Activated CD4-positive, alpha-beta T cell treated with anti-CD3 and anti-CD28 coated beads, Interleukin-2, amount 50 U/mL, for 4 hours (primary cell): ENCODE data around the gene RSBN1L.
"Not testable (repeated sequence)": the region's sequence is repeated elsewhere in the genome, so short reads cannot be mapped to it uniquely, and the experiment has no call there.

Source experiments
- DNase-seq, 2 experiments: peaks; one replicate each; pipeline ENCODE4 v3.0.0-alpha.2; 2020

RSBN1L gene

DNA sequence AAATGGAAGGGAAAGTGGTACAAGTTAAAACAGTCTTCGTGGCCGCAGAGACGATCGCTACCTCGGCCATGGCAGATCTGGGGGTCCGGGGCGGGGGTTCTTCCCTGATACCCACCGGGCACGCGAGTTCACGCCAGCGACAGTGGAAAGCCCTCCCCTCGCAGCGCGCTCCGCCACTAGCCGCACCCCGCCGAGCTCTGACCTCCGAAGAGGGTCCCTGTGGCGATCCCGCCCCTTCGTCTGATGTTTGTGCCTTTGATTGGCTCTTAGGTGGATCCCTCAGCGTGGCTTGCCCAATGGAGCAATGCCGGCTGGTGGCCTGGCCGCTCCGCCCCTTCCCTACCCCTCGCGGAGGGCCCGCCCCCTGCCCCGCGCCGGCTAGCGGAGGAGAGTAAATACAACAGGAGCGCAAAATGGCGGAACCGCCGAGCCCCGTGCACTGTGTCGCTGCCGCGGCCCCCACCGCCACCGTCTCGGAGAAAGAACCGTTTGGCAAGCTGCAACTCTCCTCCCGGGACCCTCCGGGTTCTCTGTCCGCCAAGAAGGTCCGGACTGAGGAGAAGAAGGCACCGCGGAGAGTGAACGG is at the start of gene RSBN1L:
RSBN1L (plus strand) TSS at position 403 of the 586 bp plus-strand sequence; CDS start at position 414, 11 bp downstream.
- peak; percentile 97 to 98 for DNase-seq

DNA sequence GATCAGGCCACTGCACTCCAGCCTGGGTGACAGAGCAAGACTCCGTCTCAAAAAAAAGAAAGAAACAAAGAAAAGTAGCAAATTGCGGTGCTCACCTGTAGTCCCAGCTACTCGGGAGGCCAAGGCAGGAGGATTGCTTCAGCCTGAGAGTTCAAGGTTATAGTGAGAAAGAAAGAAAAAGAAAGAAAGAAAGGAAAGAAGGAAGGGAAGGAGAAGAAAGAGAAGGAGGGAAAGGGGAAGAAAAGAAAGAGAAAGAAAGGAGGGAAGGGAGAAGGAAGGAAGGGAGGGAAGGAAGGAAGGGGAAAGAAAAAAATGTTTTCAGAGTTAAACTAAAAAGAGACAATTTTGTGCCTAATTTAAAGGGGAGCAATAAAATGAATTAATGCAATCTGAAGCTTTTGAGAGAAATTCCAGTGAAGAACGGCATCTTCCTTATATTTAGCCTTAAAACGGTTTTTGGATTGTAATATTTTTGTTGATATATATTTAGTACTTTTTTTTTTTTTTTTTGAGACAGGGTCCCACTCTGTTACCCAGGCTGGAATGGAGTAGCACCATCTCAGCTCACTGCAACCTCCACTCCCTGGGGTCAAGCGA is 47.4 kb upstream of the RSBN1L start:
- no peak for DNase-seq

DNA sequence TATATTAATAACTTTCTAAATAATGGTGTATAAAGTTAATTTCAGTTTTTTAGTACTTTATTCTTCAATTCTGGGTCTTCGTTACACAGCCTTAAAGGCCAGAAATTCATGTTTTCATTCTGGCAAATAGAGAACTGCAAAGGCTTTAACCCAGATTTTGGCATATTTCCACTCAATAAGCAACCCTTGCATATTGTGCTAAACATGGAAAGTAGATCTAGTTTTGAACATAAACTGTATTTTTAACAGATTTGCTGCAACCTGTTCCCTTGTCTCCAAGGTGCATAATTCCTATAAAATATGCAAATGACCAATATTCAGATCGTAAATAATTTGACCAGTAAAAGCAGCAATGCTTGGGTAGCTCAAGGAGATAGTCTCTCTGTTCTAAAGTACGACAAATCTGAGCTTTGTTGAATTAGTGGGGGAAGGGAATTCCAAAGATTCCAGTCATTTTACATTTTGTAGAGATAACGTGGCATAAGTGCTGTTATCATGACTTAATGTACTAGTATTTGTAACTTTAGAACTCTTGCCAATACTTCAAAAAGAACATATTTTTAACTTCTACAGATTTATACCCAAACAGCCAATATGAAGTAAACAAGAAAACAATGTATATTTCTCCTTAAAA is 46.4 kb upstream of the RSBN1L start:
- DNase-seq, result no peak

DNA sequence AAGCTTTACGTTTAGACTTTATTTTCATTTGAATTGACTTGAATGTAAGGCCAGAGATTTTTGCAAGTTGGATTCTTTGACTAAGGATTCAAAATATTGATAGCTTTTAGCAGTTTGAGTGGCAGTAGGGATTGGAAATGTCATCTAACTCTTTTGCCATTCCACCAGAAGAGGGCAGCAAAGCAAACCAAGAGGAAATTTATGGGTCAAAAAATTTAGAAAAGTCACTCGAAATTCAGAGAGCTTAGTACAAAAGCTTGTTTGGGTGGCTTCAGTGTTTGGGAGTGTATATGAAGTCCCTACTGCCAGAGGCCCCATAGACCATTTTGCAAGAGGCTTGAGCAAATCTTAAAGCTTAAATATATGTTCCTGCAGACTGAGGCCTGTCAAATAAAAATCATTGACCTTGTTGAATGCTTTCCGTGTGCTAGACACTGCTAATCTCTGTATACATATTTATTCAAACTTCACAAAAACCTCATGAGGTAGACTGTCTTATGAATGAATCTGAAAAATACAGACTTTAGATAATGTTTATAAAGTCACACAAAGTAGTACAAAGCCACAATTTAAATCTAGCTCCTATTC is 44.6 kb upstream of the RSBN1L start:
- DNase-seq, result peak; percentile 4 to 11

DNA sequence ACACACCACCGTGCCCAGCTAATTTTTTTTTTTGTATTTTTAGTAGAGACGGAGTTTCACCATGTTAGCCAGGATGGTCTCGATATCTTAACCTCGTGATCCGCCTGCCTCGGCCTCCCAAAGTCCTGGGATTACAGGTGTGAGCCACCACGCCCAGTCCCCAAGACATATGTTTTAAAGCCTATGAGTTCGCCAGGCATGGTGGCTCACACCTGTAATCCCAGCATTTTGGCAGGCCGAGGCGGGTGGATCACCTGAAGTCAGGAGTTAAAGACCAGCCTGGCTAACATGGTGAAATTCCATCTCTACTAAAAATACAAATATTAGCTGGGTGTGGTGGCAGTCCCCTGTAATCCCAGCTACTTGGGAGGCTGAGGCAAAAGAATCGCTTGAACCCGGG is 43.4 kb upstream of the RSBN1L start:
- not testable (repeated sequence) for DNase-seq

DNA sequence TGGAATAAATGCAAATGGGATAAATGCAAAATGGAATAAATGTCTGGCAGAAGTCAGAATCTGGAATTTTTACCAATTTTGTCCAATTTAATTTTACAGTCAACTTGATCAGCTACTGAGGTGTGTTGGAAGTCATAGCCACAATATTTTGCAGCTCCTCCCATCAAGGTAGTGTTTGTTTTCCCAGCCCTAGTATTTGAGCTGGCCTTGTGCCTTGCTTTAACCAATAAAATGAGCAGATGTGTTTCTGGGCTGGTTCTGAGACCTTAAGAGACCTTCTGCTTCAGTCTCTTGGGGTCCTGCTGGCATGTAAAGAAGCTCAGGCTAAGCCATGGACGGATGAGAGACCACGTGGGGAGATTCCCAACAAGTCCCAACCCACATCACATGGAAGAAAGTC is 42.7 kb upstream of the RSBN1L start:
- no peak for DNase-seq

DNA sequence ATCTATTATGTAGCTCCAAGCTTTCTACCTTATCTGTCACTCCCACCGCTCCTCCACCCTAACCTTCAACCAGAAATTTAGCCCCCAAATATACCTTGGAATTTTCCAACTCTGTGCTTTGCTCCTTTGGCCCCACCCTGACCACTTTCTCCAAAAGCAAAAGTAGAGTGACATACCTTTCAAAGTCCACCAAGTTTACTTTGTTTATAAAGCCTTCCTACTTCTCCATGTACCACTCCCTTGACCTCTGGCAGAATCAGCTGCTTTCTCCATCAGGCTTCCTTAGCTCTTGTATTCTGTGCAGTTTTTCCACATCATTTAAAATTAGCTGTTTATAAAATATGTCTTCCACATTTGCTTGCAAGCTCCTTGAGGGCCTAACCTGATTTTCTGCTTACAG is 40.9 kb upstream of the RSBN1L start:
- DNase-seq, result no peak

DNA sequence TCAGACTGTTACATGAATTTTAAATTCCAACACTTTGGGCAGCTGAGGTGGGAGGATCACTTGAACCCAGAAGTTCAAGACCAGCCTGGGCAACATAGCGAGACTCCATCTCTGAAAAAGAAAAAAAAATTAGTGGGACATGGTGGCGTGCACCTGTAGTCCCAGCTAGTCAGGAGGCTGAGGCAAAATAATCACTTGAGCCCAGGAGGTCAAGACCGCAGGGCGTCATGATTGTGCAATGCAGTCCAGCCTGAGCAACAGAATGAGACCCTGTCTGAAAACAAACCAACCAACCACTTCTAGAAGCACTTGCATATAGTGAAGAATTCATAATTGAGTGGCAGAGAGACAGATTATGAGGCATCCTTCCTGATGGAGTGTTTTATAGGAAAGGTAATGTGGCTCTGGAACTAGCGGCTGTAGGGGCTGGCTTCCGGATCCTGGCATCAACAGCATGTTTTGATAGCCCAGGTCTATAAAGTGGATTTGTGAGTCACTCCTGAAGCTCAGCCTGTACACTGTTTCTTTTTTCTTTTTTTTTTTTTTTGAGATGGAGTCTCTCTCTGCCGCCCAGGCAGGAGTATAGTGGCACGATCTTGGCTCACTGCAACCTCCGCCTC is 40.3 kb upstream of the RSBN1L start:
- no peak for DNase-seq

DNA sequence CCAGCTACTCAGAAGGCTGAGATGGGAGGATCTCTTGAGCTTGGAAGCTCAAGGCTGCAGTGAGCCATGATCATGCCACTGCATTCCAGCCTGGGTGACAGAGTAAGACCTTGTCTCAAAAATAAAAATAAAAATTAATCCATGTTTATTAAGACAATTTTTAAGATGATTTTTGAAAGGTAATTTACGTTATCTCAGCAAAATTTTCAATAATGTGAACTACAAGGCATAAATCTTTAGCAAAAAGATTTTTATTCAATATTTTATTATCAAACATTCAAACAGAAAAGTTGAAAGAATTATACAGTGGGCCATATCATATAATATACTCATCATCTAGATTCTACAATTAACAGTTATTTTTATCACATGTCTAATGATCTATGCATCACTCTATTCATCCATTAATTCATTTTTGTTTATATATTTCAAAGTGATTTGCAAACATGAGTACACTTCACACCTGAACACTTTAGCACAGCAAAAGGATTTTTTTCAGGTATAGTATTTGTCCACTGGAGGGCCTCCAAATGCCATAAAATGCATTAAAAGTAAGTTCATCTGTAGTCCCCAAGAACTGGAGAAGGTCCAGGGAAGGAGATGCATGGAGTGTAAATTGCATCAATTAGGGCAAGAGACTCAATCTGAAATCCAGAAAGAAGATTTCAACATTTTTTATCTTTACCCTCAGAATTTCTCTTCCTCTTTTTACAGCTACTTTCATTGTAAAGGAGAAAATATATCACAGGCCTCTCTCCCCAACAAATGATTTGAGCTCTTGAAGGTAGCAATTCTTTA is 38.6 kb upstream of the RSBN1L start:
- no peak for DNase-seq

DNA sequence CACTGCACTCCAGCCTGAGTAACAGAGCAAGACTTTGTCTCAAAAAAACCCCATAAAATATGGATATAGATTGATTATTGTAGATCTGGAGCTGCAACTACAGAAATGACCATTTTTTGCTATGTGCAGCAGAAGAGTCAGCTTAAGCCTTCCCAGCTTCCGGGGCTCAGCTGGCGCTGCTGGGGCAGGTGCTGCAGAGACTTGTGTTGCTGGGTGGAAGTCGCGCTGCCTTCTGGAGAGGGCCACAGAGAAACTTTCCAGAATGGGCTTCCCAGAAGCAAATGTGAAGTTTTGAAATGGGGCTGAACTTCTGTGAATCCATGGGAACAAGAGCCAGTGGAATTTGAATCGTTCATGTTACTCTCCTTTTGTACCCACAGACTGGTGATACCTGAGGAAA is 37.3 kb upstream of the RSBN1L start:
- no peak for DNase-seq

DNA sequence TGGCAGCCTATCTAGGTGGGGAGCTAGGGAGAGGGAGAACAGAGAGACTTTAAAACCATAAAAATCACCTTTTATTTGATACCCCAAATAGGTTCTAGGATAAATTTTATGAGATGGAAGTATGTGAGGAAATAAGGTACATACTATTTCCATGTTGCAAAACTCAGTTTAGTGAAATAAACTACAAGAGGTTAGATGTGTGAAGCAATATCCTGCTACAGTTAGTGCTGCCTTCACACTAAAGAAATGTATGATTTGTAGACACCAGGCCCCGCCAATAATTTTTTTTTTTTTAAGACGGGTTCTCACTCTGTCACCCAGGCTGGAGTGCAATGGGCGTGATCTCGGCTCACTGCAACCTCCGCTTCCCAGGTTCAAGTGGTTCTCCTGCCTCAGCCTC is 34.4 kb upstream of the RSBN1L start:
- DNase-seq, result no peak

DNA sequence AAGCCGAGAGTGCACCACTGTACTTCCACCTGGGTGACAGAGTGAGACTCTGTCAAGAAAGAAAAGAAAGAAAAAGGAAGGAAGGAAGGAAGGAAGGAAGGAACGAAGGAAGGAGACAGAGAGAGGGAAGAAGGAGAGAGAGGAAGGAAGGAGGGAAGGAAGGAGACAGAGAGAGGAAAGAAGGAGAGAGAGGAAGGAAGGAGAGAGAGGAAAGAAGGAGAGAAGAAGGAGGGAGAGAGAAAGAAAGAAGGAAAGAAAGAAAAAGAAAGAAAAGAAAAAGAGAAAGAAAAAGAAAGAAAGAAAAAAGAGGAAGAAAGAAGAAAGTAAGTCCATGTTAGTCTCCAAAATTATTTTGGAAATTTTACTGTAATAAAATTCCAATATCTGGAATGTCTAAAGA is 33.4 kb upstream of the RSBN1L start:
- no peak for DNase-seq

DNA sequence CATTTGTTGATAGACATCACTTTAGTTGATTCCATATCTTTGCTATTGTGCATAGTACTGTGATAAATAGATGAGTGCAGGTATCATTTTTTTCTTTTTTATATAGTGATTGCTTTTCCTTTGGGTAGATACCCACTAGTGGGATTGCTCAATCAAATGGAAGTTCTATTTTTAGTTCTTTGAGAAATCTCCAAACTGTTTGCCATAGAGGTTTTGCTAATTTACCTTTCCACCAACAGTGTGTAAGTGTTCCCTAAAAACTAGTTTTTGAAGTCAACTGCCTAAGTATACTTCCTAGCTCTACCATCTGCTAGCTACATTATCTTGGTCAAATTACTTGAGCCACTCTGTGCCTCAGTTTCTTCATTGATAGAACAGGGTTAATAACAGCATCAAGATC is 31.5 kb upstream of the RSBN1L start:
- DNase-seq, result no peak

DNA sequence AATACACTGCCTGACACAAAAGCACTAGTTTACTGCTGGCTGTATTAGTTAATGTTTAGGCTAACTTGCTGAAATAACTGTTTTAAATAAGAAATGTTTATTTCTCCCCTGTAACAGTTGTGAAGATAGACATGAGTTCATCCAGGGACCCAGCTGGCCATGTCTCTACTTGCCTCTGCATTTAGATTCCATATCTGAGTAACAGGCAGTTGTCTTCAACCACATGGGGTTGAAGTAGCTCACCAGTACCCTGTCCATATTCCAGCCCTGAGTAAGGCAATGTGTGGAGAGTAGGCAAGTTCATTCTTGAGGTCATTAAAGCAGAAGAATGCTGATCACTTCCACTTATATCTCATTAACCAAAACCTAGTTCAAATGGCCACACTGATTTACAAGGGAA is 31.1 kb upstream of the RSBN1L start:
- no peak for DNase-seq

DNA sequence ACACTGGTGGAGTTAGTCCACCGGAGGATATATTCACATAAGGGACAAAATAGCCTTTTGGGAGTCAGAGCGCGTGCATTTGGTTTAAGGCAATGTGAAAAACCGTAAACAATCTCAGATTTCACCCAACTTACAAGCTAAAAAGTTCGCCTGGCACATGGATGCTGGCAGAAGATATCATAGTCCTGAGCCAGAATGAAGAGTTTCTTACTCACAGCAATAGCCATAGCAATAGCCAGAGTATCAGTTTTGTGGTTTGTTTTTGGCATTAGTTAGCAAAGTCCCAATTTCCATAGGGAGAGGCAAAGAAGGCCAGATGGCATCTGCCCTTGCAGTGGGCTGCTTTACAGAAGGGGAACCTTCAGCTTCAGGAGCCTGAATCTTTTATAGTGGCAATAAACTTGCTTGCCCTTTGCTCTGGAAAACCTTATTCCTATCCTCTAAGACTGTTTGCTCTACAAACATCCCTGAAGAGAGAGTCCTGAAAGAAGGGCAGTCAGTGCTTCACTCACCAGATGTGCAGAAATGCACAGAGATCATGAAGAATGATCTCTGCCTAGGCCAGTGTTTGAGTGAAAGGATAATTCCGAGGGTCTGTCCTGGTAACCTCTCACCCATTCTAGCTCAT is 28.7 kb upstream of the RSBN1L start:
- no peak for DNase-seq

DNA sequence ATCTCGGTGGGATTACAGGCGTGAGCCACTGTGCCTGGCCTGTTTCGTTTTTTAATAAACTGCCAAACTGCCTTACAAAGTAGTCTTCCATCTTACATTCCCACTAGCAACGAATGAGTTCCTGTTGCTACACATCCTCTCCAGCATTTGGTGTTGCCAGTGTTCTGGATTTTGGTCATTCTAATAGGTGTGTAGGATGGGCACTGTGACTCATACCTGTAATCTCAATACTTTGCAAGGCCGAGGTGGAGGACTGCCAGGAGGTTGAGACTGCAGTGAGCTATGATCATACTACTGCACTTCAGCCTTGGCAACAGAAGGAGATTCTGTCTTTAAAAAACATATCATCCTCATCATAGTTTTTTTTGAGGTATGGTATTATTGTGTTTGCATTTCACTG is 21.4 kb upstream of the RSBN1L start:
- DNase-seq, result no peak

DNA sequence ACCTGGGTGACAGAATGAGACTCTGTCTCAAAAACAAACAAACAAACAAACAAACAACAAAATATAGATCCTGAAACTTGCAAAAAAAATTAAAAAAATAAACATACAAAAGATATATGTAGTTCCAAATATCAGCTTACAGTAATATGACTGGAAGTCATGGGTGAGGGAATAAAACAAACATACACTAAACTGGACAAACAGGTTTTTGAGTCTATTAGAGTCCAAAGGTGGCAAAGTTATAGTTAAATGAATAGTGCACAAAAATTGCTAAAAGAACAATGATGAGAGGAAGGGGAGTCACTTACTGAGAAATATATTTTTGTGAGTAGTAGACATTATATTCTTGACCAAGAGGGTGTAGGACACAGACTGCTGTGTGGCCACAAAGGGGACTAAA is 16.7 kb upstream of the RSBN1L start:
- DNase-seq, result no peak

DNA sequence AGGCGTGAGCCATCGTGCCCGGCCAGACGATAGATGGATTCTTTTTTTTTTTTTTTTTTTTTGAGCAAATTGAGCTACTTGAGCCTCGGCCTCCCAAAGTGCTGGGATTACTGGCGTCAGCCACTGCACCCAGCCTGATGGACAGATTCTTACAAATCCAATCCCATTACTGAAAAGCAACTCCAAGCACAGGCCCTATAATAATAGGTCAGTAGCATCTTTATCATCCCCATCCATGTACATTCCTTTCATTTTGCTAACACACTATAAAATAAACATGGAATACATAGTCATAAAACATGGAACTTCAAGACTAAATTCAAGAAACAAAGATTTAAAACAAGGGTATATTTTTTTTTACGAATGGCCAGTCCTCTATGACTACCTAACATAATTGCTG is 16.0 kb upstream of the RSBN1L start:
- no peak for DNase-seq

DNA sequence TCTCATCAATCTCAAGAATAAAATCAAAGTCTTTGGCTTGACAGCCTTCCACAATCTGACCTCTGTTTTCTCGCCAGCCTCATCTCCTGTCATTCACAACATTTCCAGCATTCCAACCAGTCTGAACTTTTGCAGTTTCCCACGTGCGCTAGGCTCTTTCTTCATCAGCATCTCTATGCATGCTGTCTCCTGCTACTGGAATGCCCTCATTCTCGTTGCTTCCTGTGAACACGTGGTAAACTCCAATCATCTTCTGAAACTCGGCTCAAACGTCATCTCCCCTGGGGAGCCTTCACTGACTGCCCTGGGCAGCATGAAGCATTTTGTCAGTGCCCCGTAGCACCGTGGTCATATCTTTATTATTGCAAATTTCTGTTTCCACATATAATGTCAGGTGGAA is 12.2 kb upstream of the RSBN1L start:
- no peak for DNase-seq

DNA sequence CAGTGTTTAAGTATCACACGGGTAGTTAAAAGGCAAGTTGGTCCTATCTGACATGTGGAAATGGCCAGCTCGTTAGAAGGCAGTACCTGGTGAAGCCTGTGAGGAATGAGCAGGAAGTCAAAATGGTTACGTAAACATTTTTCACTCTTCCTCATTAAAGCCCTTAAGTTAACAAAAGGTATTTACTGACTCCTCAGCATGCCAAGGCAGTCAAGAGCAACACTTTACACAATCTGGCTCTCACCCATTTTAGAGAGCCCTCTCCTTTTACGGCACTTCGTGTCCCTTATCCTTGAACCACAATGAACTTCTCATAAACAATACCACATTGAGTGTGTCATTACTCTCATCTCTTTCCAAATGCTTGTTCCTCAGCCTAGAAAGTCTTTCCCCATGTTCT is 11.0 kb upstream of the RSBN1L start:
- no peak for DNase-seq

DNA sequence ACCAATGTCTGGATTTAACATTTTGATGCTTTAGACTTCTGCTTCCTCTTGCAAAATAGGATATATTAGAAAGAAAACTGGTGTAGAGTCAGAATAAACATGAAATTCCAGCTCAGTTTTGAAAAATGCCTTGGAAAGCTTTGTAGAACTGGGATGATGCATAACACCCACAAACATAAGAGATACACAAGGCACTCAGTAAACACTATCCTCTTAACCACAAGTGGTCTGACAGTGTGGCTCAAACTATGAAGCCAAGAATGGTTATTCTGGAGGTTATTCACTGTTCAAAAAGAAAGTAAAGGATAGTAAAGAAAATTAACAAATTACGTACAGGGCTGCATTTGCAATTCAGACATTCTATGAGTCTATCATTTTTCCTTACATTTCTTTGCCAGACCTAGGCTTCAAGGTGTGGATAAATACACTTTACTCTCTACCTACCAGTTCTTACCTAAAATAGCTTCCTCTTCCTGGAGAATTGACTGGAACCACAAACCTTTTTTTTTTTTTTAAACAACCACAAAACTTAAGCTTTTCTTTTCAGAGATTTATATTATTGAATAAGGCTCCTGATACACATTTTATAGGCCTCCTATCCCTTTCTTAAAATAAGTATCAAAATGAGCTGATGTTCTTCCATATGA is 9.0 kb upstream of the RSBN1L start:
- DNase-seq, result no peak

DNA sequence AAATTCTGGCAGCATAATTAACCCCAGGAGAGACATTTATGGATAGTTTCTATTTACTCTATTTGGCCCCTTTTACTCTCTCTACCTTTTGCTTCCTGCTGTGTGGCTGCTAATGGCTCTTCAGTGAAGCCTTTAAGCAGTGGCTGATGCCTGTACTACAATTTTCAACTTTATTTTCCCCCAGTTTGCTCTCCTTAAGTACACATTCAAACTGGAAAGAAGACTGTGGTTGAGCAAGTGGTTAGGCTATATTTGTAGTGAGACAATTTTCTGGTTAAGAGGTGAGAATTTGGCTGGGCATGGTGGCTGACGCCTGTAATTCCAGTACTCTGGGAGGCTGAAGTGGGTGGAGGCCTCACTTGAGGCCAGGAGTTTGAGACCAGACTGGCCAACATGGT is 8.5 kb upstream of the RSBN1L start:
- no peak for DNase-seq
